K562 (cell line): ENCODE results near the gene MSRB2. TPM values are rescaled to one million over a fixed set of nuclear protein-coding genes. Genes with fewer than 3 reads are reported as not detected.

ENCODE experiments used
- ATAC-seq: fragments of 200-7000 bp; cut with Tn5 transposase; 3 replicates; pipeline ENCODE4 v1.9.1; 2020; ENCODE audit warnings: moderate library complexity
- BruUV-seq: library from RNA; stranded (reverse); fragments of 400-500 nt; replicated peaks from 2 replicates; lab custom pipeline; 2021; lab: Mats Ljungman, UMichigan
- CTCF ChIA-PET: fragments of 300-600 bp; formaldehyde crosslinking; extraction: SDS; loops from one replicate; lab custom pipeline; 2021; ENCODE audit warnings: low intra/inter-chr PET ratio; lab: Yijun Ruan, JAX
- POLR2A ChIA-PET: fragments of 300-600, 350-650 bp; sonication (Branson Sonifier 250); formaldehyde crosslinking; extraction: SDS; loops from one replicate; lab custom pipeline; 2021; ENCODE audit warnings: antibody characterized with exemption, inconsistent platforms; lab: Yijun Ruan, JAX
- DNase-seq, 4 experiments: peaks; one replicate each; pipeline versions ENCODE4 v3.0.0 to v3.0.0-alpha.2; 2011 to 2018; ENCODE audit warnings: low spot score in 3 of 4, mixed read lengths in 3 of 4; ENCODE audit errors: extremely low read depth in 1 of 4
- FAIRE-seq: peaks from 2 replicates; lab custom pipeline; 2011; peaks lifted over from hg19 to GRCh38; lab: Jason Lieb, UNC
- H2AFZ ChIP-seq: 2 replicates; pipeline ENCODE4 v1.6.0; 2011; ENCODE audit warnings: low read depth, low read length, control low read depth, inconsistent platforms
- H3K27ac ChIP-seq: fragments of 200-600 bp; 3 replicates; pipeline ENCODE4 v1.8.0; 2011; ENCODE audit warnings: low read depth, mild to moderate bottlenecking, control low read depth, inconsistent platforms, low read length, moderate library complexity, mixed read lengths; ENCODE audit errors: extremely low read depth
- H3K27me3 ChIP-seq, 2 experiments: fragments of 300-600 bp in 1 of 2; 2 replicates in 1 of 2; 3 replicates in 1 of 2; pipeline versions ENCODE4 v1.6.0 to v1.8.0; 2011; ENCODE audit warnings: inconsistent platforms in 2 of 2, low read length in 2 of 2, mild to moderate bottlenecking in 1 of 2, mixed read lengths in 1 of 2, moderate library complexity in 1 of 2; ENCODE audit not compliant: control insufficient read depth in 2 of 2, insufficient read depth in 2 of 2
- H3K36me3 ChIP-seq: fragments of 300-600 bp; 3 replicates; pipeline ENCODE4 v1.8.0; 2011; ENCODE audit warnings: mild to moderate bottlenecking, low read length, inconsistent platforms; ENCODE audit not compliant: control insufficient read depth, insufficient read depth
- H3K4me1 ChIP-seq, 2 experiments: fragments of 200-600 bp in 1 of 2; replicated peaks in 1 of 2; 2 replicates in 1 of 2; 3 replicates in 1 of 2; pipeline versions ENCODE4 v1.5.1 to v1.8.0; 2011; ENCODE audit warnings: inconsistent platforms in 2 of 2, low read length in 2 of 2, mild to moderate bottlenecking in 1 of 2, mixed read lengths in 1 of 2, moderate library complexity in 1 of 2; ENCODE audit not compliant: control insufficient read depth in 2 of 2, insufficient read depth in 2 of 2
- H3K4me2 ChIP-seq: 2 replicates; pipeline ENCODE4 v1.6.1; 2011; ENCODE audit warnings: low read length, control low read depth, inconsistent platforms, mixed read lengths; ENCODE audit not compliant: insufficient read depth
- H3K4me3 ChIP-seq: fragments of 200-600 bp; sonication (generic), shearing (Covaris generic); 2 replicates; pipeline ENCODE4 v1.5.1; 2016; ENCODE audit warnings: control low read depth, inconsistent platforms
- H3K79me2 ChIP-seq: fragments of 200-600 bp; 3 replicates; pipeline ENCODE4 v1.8.0; 2011; ENCODE audit warnings: low read length, inconsistent platforms; ENCODE audit not compliant: control insufficient read depth, insufficient read depth
- H3K9ac ChIP-seq, 2 experiments: 2 replicates each; pipeline versions ENCODE4 v1.6.0 to v1.6.1; 2011; ENCODE audit warnings: low read depth in 2 of 2, low read length in 2 of 2, control low read depth in 1 of 2, inconsistent platforms in 1 of 2, mild to moderate bottlenecking in 1 of 2, mixed read lengths in 1 of 2; ENCODE audit not compliant: insufficient read depth in 1 of 2
- H3K9me1 ChIP-seq: one replicate; pipeline ENCODE4 v1.6.0; 2011; ENCODE audit warnings: inconsistent platforms, mild to moderate bottlenecking, low read length, moderate library complexity; ENCODE audit not compliant: control insufficient read depth, insufficient read depth
- H3K9me3 ChIP-seq: replicated peaks from 2 replicates; pipeline ENCODE4 v1.5.1; 2011; ENCODE audit warnings: low read depth, low read length, inconsistent platforms; ENCODE audit not compliant: control insufficient read depth, insufficient read depth
- H4K20me1 ChIP-seq: replicated peaks from 2 replicates; pipeline ENCODE4 v1.6.1; 2011; ENCODE audit warnings: low read length, inconsistent platforms, mixed read lengths; ENCODE audit not compliant: control insufficient read depth, insufficient read depth
- CREM ChIP-seq: IDR thresholded peaks from 2 replicates; pipeline ENCODE4 v1.6.1; 2014; ENCODE audit warnings: antibody characterized with exemption, low read depth
- E2F8 ChIP-seq: fragments of 450-650 bp; IDR thresholded peaks from 2 replicates; pipeline ENCODE4 v1.7.1; 2018; ENCODE audit warnings: mild to moderate bottlenecking, low read depth; ENCODE audit not compliant: partially characterized antibody
- REST ChIP-seq, 2 experiments: fragments of 450-650 bp; formaldehyde crosslinking in 1 of 2; IDR thresholded peaks; 2 replicates each; pipeline versions ENCODE4 v1.4.0 to v1.6.1; 2014 to 2020; ENCODE audit warnings: mild to moderate bottlenecking in 2 of 2, borderline replicate concordance in 1 of 2, low read depth in 1 of 2
- TFAP4 ChIP-seq: sonication (generic); formaldehyde crosslinking; IDR thresholded peaks from 2 replicates; pipeline ENCODE4 v1.8.0; 2022; ENCODE audit warnings: missing genetic modification reagents, mild to moderate bottlenecking, moderate library complexity, borderline replicate concordance
- WGBS: fragments of 100-300 bp; shearing (Covaris generic); methylation state at CpG from one replicate; pipeline ENCODE4 v1.1.6; 2016; ENCODE audit warnings: low coverage, mixed read lengths; ENCODE audit not compliant: insufficient coverage; ENCODE audit errors: missing lambda C conversion rate; 5-methylcytosine and 5-hydroxymethylcytosine counted together
- in situ Hi-C: fragments of 300-500 bp; cut with MboI; formaldehyde crosslinking; loops from 4 replicates; pipeline ENCODE4 v1.15.0; 2018; ENCODE audit warnings: inconsistent platforms, mixed read lengths
- intact Hi-C: fragments of 100-400 bp; cut with micrococcal nuclease; formaldehyde crosslinking; loops from 2 replicates; pipeline ENCODE4 v1.14.2; 2022
- polyA plus RNA-seq, 8 experiments: library from polyadenylated mRNA; depleted of rRNA in 4 of 8; stranded (reverse) in 5 of 8; unstranded in 3 of 8; fragments of >200 nt; fragmentation: Nextera tagmentation in 2 of 8; fragmentation: Illumina TruSeq in 1 of 8; extraction: Ambion mirVana in 2 of 8; extraction: Trizol in 1 of 8; gene quantifications; 2 replicates each; pipeline versions ENCODE4 v1.2.1 to v1.2.3, GENCODE V29; 2011 to 2014; ENCODE audit warnings: inconsistent platforms in 1 of 8, missing spikeins in 1 of 8
- total RNA-seq, 7 experiments: library from RNA; depleted of rRNA in 6 of 7; stranded (reverse); fragments of >200 nt in 6 of 7; fragmentation: Illumina TruSeq in 2 of 7; extraction: Trizol in 2 of 7; gene quantifications; 2 replicates each; pipeline versions ENCODE4 v1.2.1 to v1.2.3, GENCODE V29; 2011 to 2021; ENCODE audit warnings: low replicate concordance in 1 of 7

MSRB2 gene
- total and polyA plus RNA-seq, 9 of the 15 experiments (the other 6 are each of a cell fraction or from before 2014, with no cell fraction given): 1.5 to 22.3 (median 5.9) TPM

GRCh38 chr10:23046027-23046426 is 49.4 kb upstream of the MSRB2 start:
- ChIA-PET CTCF (no interaction called here), POLR2A (interaction anchor here (2.8 kb wide), 1 partner anchor 10 kb away, joined by 14 read pairs; no protein-coding TSS in a partner anchor)
- Histone ChIP-seq H3K9ac (no peak overlapping the region), H3K9me3 (no peaks in the 10 kb centered on the region), H3K4me2 (no peak overlapping the region), H2AFZ (peak overlapping the region; percentile 71), H3K4me3 (no peak overlapping the region), H3K27ac (peak overlapping the region; percentile 90; the same call in 2 of the 3 replicates), H4K20me1 (no peaks in the 10 kb centered on the region), H3K4me1 (peaks cover 14 to 36% of the 10 kb centered on the region in 2 experiments), H3K9me1 (no peaks in the 10 kb centered on the region), H3K79me2 (no peaks in the 10 kb centered on the region), H3K27me3 (no peaks in the 10 kb centered on the region), H3K36me3 (no peaks in the 10 kb centered on the region)
- 23% methylated on average over 4 of the region's 4 CpGs for WGBS
- no peak for FAIRE-seq
- BruUV-seq: no TSS peak
- intact Hi-C loops (no loop called here), in situ Hi-C loops (no loop called here)
- no peak for ATAC-seq
- DNase-seq: no peak
- 0 out of 2 replicates have a peak, but pooled peaks have one; percentile 13 for TF ChIP-seq CREM
- no peak for TF ChIP-seq E2F8
- TF ChIP-seq TFAP4 (CRISPR knock-in tag): peak; percentile 15; the same call in 1 of the 2 replicates
- TF ChIP-seq REST (IDR thresholded peaks at IDR 0.05; ENCODE audit: borderline replicate concordance): no peak
- no peak for TF ChIP-seq REST (CRISPR knock-in tag; IDR thresholded peaks at IDR 0.05; ENCODE audit: low read depth)
